DMS 273 treated with DMSO at 0.1 percent for 48 hours (cell line): Measurements from ENCODE around the gene CYLD.
A peak's percentile ranks its signal among the peaks of the same experiment; 100 is the strongest.

Experiments used
- DNase-seq: peaks from one replicate; lab custom pipeline; 2025; lab: John Stamatoyannopoulos, UW

The CYLD gene

DNA sequence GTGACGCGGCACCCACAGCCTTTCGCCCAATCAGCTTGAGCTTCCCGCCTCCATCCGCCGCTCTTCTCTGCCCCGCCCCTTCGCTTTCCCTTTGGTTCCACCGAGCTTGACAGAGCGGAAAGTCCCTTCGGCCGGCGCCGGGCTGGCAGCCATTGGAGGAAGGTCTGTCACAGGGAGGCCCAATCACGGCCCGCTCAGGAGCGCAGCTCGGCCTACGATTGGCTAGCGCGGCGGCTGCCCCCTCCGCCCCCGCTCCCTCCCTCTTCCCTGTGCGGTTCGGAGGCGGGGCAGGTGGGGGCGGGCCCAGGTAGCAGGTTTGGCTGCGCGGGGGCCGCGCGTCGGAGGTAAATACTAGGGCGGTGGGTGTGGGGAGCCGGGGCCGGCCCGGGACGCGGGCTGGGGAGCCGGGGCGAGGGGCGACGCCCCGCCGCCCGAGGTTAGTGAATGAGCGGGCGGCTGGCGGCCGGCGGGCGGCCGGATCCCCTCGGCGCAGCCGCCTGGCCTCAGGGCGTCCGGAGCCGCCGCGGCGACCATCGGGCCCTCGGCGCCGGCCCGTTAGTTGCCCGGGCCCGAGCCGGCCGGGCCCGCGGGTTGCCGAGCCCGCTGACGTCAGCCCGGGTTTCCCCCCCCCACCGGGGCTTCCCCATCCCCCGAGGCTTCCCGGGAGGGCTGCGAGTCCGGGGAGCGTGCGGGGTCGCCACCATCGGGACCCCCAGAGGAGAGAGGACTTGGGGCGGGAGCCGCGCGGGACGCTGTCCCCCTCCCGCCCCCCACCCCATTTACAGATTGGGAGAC is at the start of gene CYLD:
Gene CYLD (plus strand): TSS at position 306 of the 795 bp plus-strand sequence. CDS start 7,613 bp downstream, outside the sequence.
- DNase-seq: peak; percentile 97

DNA sequence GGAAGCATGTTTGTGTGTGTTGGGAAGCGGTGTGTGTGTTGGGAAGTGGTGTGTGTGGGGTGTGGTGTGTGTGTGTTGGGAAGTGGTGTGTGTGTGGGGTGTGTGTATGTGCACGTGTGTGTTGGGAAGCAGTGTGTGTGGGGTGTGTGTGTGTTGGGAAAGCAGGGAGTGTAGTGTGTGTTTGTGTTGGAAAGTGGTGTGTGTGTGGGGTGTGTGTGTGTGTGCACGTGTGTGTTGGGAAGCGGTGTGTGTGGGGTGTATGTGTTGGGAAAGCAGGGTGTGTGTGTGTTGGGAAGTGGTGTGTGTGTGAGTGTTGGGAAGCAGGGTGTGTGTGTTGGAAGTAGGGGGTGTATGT is 49.3 kb upstream of the CYLD start:
- DNase-seq: no peak

DNA sequence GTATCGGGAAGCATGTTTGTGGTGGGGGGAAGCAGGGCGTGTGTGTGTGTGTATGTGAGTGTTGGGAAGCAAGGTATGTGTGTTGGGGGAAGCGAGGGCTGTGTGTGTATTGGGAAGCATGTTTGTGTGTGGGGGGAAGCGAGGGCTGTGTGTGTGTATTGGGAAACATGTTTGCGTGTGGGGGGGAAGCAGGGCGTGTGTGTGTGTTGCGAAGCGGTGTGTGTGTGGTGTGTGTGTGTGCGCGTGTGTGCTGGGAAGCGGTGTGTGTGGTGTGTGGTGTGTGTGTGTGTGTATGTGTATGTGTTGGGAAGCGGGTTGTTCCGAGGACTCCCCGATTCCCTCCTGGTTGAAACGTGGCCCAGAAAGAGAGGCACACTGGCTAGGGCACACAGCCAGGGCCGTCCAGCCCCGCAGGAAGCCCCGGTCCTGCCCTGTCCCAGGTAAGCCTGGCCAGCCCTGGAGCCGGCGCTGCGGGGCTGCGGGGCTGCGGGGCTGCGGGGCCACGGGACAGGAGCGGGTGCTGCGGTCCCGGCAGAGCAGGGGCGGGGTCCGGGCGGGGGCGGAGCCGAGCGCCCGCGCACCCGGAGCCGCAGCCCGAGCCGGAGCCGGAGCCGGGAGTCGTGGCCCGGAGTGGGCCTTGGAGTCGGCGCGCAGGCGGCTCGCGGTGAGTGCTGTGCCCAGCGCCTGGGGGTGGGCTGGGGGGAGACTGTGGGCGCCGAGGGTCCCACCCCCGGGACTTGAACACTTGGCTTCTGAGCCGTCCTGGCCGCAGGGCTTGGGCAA is 48.7 kb upstream of the CYLD start, which contains the start of gene NOD2:
Gene NOD2 (plus strand): TSS at position 608 of the 783 bp plus-strand sequence. CDS start 5,890 bp downstream, outside the sequence.
- DNase-seq: no peak

DNA sequence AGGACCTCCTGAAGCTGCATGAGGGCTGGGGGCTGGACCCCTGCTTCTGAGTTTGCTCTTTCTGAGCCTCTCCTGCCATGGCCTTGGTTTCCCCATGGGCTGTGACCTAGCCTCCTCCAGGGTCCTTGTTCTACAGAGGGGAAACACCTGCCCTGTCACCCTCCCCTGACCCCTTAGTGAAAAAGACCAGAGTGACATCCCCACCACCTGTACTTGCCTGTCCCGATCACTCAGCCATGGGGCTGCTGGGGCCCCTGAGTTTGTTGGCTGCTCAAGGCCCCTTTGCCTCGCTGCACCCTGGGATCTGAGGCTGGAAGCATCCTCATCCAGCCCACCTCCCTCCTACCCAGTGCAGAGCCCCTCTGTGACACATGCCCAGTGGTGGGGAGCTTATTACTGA is 47.7 kb upstream of the CYLD start:
- no peak for DNase-seq

DNA sequence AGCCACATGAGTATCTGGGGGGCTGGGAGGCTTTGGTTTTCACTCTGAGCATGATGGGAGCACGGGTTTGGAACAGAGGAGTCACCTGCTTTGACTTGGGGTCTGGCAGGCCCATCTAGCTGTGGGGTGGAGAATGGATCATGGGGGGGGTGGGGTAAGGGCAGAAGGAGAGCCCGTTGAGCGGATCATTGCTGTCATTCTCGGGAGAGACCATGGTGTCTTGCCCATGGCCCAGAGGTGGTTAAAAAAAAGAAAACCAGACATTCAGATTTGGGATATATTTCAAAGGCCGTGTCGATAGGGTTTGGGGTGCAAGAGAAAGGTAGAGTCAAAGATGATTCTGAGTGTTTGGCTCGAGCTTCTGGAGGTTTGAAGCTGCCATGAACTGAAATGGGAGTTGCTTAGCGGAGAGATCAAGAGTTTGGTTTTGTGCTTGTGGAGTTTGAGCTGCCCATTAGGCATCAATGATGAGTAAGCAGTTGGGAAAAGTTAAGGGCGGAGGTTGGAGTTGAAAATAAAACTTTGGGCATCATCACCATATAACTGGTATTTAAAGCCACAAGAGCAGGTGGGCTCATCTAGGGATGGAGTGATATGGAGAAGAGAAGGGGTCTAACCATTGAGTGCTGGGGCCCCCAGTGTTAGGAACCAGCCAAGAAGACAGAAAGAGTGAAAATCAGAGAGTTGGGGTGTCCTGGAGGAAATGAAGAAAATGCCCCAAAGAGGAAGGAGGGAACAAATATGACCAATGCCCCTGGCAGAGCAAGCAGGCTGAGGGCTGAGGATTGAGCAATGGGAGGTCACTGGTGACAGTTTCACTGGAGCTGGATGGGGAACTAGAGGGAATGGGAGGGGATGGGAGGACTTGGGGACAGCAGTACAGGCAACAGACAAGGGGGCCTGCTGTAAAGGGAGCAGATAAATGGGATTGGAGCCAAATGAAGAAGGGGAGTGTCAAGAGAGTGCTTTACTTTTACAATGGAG is 46.6 kb upstream of the CYLD start:
- DNase-seq: no peak

DNA sequence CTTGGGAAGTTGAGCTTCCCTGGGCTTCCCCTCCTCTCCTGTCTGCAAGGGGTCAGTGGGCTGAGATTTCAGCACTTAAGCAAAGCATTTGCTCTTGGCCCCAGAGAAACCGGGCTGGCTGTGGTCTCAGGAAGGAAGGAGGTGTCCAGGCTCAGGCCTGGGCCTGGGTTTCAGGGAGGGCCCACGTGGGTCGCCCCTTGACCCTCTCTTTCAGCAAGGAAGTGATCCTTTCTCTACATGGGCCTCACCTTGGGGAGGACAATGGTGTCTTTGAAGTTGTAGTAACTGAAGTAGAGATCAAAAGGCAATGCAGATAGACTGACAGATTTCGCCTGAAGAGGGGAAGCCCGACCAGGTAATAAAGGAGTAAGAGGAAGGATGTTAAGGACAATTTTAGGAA is 45.8 kb upstream of the CYLD start:
- DNase-seq: no peak

DNA sequence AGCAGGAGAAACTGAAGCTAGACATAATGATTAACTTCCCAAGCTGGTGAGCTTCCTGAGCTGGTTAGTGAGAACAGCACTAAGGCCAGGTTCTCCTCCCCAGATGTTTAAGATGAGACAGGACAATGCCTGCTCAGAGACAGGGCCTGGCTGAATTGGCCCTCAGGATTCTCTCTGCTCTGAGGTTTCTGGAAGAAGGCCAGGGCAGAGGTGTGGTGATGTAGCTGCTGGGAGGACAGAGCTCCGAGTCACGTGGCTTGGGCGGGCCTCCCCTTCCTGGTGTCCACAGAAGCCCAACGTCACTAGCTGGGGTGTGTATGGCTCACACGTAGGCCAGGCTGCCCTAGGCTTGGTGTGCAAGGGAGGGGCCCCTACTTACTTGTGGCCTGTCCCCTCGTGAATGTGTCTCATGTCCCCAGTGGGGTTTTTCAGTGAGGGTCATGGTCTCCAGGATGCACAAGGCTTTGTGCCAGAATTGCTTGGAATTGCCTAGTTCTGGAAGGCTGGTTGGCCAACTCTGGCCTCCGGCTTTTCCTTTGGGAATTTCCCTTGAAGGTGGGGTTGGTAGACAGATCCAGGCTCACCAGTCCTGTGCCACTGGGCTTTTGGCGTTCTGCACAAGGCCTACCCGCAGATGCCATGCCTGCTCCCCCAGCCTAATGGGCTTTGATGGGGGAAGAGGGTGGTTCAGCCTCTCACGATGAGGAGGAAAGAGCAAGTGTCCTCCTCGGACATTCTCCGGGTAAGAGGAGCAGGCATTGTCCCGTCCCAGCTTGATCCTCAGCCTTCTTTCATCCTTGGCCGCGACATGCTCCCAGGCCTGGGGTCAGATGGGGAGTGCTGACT is 45.1 kb upstream of the CYLD start:
- no peak for DNase-seq

DNA sequence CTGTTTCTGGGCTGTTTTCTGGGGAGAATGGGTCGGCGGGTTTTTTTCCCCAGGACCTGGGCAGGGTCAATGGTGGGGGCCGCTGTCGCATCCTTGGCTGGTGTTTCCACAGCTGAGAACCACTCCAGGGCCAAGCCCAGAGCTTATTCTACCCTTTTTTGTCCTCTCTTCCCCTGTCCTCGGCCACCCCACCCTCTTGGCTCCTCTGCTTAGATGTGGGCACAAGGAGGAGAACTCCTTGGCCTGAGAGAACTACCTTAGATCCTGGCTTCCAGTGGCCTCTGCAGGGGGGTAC is 44.5 kb upstream of the CYLD start:
- no peak for DNase-seq

DNA sequence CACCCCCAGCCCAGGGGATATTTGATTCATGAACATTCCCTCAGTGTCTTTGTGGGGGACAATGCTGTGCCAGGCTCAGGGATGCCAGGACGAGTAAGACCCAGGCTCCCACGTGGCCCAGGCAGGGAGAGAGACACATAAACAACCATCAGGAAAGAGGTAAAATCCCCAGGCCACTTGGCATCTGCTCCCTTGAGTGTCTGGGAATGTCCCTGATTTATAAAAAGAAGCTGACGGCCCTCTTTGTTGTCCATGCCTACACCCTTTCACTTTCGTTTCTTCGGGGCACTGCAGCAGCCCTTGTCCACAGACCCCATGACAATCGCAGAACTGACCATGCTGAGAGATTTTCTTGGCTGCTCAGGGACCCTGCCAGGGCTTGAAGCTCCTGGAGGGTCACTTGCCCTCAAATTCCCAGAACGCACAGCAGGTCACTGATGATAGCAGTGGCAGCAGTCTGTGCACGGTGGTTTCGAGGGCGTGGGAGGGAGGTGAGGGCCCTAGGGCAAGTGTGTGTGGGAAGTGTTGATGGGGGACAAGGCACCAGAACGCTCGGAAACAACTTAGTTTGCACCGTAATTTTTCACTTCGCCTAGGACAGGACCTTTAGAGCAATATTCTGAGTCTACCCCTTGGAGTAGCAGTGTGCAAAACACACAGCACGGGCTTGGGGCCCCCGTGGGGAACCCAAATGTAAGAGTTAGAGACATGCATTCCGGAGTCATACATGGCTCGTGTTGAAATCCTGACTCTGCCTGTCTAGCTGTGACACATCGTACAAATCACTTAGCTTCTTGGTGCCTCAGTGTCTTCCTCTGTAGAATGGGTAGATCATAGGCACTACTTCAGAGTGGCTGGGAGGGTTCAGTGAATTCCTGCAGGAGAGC is 43.8 kb upstream of the CYLD start:
- DNase-seq: no peak

DNA sequence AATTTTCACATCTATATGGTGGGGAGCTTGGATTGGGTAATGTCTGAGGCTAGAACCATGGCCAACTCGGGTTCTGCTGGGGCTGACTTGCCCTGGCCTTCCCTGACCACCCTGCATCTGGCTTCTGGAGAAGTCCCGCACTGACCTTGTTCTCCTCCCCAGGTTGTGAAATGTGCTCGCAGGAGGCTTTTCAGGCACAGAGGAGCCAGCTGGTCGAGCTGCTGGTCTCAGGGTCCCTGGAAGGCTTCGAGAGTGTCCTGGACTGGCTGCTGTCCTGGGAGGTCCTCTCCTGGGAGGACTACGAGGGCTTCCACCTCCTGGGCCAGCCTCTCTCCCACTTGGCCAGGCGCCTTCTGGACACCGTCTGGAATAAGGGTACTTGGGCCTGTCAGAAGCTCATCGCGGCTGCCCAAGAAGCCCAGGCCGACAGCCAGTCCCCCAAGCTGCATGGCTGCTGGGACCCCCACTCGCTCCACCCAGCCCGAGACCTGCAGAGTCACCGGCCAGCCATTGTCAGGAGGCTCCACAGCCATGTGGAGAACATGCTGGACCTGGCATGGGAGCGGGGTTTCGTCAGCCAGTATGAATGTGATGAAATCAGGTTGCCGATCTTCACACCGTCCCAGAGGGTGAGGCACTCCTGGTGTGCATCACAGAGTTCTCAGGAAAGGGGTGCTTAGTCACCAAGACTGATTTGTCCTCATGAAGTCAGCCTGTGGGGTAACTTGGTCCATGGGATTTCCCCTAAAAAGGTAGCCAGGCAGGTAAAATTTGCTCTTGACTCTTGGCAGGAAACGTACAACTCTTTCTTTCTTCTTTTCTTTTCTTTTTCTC is 42.3 kb upstream of the CYLD start:
- no peak for DNase-seq

DNA sequence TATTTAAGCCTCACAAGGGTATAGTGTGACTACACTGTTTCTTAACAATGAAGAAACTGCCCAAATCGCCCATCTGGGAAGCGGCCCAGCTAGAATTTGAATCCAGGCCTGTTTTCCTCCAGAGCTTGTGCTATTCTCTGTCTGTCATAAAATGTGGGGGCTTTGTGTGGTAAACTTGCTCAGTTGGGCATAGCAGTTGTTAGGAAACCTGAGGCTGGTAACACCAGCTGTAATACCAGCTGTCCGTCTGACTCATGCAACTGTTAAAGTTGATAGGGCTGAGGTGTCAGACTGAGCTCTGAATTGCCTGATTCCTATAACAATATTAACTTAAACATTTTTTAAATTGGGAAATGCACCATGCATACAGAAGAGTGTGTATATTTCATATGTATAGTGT is 39.2 kb upstream of the CYLD start:
- DNase-seq: peak; percentile 92

DNA sequence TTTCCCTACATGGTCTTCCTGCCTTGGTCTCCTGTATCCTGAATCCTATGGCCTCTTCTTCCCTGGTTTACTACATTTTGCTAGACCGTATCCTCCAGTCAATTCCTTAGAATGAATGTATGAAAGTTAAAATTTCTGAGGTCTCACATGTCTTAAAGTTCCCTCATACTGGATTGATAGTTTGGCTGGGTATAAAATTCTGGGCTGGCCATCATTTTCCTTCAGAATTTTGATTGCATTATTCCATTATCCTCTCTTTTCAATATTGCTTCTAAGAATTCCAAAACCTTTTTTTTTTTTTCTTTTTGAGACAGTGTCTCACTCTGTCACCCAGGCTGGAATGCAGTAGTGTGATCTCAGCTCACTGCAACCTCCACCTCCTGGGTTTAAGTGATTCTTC is 37.6 kb upstream of the CYLD start:
- no peak for DNase-seq

DNA sequence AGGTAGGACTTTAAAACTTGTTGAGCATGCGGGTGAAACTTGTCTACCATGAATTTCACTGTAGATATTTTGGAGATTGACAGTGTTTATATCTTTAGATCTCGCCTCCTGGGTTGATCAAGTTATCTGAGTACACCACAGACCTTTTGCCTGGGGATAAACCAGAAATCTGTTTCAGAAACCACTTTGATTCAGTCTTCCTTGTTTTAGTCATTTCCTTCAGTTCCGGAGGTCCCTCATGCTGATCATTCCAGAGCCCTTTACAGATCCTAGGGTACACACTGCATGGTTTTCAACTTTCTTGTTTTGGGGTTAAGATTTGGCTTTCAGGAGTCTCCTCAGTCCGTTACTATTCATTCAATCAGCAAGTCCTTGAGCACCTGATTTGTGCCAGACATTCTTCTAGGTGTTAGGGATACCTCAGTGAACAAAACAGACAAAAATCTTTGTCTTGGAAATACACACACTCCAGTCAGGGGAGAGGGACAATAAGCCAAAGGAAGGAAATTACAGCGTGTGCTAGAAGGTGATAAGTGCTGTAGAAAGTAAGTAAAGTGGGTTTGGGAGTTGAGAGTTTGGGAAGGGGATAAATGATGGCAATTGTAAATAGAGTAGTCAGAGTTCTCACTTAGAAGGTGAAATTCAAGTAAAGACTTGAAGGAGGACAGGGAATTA is 36.3 kb upstream of the CYLD start:
- DNase-seq: no peak

DNA sequence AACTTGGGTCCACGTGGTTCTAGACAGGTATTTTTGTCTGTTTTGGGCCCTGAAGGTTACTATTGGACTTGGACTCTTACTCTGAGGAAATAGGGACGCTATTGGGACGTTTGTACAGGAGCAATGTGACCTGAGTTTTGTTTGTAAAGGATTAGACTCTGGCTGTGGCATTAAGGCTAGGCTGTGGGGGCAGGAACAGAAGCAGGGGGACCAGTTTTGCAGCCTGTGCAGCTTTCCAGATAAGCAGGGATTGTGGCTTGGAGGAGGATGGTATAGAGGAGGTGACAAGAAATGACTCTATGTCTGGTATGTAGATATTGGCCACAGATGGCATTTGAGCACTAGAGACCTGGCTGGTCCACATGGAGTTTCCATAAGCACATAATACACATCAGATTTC is 35.6 kb upstream of the CYLD start:
- no peak for DNase-seq

DNA sequence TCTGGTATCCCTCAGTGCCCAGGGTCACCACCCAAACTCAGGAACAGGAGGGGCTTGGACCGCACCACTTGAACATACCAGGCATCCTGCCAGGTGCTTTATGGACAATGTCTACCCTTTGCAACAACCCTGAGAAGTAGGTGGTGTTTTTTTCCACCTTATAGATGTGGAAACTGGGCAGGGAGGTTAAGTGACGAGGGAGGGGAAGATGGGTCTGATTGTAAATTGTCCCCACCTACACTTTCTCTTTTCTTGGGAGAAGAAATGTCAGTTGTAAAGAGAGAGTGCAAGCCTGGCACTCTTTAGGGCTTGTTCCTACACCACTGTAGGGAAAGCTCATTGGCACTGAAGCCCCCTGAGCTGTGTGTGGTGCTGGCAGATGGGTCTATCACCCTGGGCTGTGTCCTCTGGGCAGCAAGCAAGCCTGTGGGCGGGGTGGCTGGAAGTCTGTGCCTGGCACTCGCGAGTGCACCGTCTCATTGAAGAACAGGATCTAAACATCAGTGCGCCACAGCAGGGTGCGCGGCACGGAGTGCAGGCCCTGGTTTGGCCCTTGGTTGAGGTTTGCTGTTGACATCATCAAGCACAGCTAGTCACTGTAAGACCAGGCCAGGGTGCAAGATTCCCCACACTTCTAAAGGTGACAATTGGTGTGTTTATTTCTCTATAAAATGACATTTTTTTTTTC is 33.4 kb upstream of the CYLD start:
- DNase-seq: no peak

DNA sequence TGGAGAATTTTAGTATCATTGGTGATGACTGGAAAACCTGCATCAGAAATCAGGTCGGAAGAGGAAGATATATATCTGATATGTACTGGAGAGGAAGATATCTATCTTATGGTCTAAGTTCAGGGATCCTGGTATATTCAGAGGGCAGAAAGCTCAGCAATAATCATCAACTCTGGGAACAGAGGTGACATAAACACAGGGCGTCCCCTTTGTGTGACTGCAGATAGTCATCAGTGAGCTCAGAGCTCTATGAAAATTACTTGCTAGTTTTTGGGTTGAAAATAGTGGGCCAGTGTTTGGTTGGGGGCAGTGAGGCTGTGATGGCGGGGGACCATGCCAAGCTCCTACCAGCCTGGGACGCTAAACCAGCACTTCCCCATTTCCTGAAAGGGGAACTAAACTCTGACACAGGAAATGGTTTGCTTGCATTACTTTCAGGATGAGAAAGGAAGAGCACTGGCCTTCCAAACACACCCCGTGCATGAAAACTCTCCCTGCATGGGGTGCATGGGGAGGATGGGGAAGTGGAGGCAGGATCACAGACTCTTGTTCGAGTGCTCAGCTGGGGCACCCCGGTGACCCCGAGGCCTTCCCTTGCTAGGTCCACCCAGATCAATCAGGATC is 32.7 kb upstream of the CYLD start:
- no peak for DNase-seq

DNA sequence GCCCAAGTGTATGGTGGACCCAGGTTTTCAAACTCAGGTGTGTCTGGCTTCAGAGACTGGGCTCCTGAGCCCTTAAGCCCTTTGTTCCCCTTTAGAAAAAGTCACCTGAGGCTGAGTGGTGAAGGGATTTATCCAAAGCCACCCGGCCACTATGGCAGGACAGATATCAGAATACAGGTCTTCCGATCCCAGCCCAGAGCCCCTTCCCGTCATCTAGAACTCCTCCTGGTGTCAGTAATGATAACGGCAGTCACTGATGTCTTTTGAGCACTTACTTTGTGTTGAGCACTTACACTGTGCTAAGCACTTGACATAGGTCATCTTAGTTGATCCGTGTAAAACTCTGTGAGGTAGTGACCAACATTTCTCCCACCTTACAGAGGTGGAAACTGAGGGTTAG is 31.9 kb upstream of the CYLD start:
- DNase-seq: no peak

DNA sequence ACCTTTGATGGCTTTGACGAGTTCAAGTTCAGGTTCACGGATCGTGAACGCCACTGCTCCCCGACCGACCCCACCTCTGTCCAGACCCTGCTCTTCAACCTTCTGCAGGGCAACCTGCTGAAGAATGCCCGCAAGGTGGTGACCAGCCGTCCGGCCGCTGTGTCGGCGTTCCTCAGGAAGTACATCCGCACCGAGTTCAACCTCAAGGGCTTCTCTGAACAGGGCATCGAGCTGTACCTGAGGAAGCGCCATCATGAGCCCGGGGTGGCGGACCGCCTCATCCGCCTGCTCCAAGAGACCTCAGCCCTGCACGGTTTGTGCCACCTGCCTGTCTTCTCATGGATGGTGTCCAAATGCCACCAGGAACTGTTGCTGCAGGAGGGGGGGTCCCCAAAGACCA is 30.8 kb upstream of the CYLD start:
- no peak for DNase-seq
